Adipocyte (in vitro differentiated cells): Measurements from ENCODE around the gene RRAS2.
A peak's percentile ranks its signal among the peaks of the same experiment; 100 is the strongest.

Experiments used
- DNase-seq: peaks from one replicate; pipeline ENCODE4 v3.0.0-alpha.2; 2015; ENCODE audit warnings: low read depth
- H3K27me3 ChIP-seq: replicated peaks from 2 replicates; pipeline ENCODE4 v1.7.0; 2013; ENCODE audit warnings: mild to moderate bottlenecking, low read length, moderate library complexity; ENCODE audit not compliant: control insufficient read depth, insufficient read depth
- H3K36me3 ChIP-seq: 2 replicates; pipeline ENCODE4 v1.7.0; 2013; ENCODE audit warnings: low read length, mild to moderate bottlenecking, moderate library complexity; ENCODE audit not compliant: control insufficient read depth, insufficient read depth, severe bottlenecking
- H3K4me1 ChIP-seq: 2 replicates; pipeline ENCODE4 v1.7.0; 2013; ENCODE audit warnings: mild to moderate bottlenecking, low read length, moderate library complexity; ENCODE audit not compliant: control insufficient read depth, insufficient read depth
- H3K4me3 ChIP-seq: 2 replicates; pipeline ENCODE4 v1.7.0; 2013; ENCODE audit warnings: mild to moderate bottlenecking, low read length, moderate library complexity
- H3K9ac ChIP-seq: 2 replicates; pipeline ENCODE4 v1.7.0; 2013; ENCODE audit warnings: mild to moderate bottlenecking, low read length, moderate library complexity
- H3K9me3 ChIP-seq: 2 replicates; pipeline ENCODE4 v1.7.0; 2013; ENCODE audit warnings: mild to moderate bottlenecking, low read length, moderate library complexity; ENCODE audit not compliant: control insufficient read depth

The RRAS2 gene

GRCh38 chr11:14318581-14318981 is 40.4 kb downstream of the RRAS2 start:
- H3K4me1 ChIP-seq = peaks cover 21% of the 10 kb centered on the region
- no peaks in the 10 kb centered on the region for H3K9me3 ChIP-seq
- no peak overlapping the region for H3K4me3 ChIP-seq
- DNase-seq = no peak
- no peaks in the 10 kb centered on the region for H3K27me3 ChIP-seq
- no peak overlapping the region for H3K9ac ChIP-seq
- no peaks in the 10 kb centered on the region for H3K36me3 ChIP-seq

- Histone ChIP-seq H3K9me3 (no peaks in the 10 kb centered on the region), H3K27me3 (no peaks in the 10 kb centered on the region), H3K4me3 (no peak overlapping the region), H3K36me3 (no peaks in the 10 kb centered on the region), H3K9ac (no peak overlapping the region), H3K4me1 (peaks cover 25% of the 10 kb centered on the region)
- DNase-seq = no peak
Observed at GRCh38 chr11:14317659-14318325, 41.2 kb downstream of the RRAS2 start.

- H3K27me3 ChIP-seq = no peaks in the 10 kb centered on the region
- no peak overlapping the region for H3K4me3 ChIP-seq
- H3K36me3 ChIP-seq = no peaks in the 10 kb centered on the region
- no peaks in the 10 kb centered on the region for H3K9me3 ChIP-seq
- peaks cover 34% of the 10 kb centered on the region for H3K4me1 ChIP-seq
- DNase-seq = no peak
- no peak overlapping the region for H3K9ac ChIP-seq
Observed at GRCh38 chr11:14315130-14315529, 43.9 kb downstream of the RRAS2 start.

GRCh38 chr11:14314127-14314526 is 44.9 kb downstream of the RRAS2 start:
- Histone ChIP-seq H3K9ac (no peak overlapping the region), H3K4me1 (peaks cover 37% of the 10 kb centered on the region), H3K9me3 (no peaks in the 10 kb centered on the region), H3K36me3 (no peaks in the 10 kb centered on the region), H3K4me3 (no peak overlapping the region), H3K27me3 (no peaks in the 10 kb centered on the region)
- no peak for DNase-seq

- no peaks in the 10 kb centered on the region for H3K9me3 ChIP-seq
- peaks cover 42% of the 10 kb centered on the region for H3K4me1 ChIP-seq
- no peaks in the 10 kb centered on the region for H3K27me3 ChIP-seq
- H3K4me3 ChIP-seq = no peak overlapping the region
- DNase-seq = peak; percentile 42
- H3K9ac ChIP-seq = no peak overlapping the region
- no peaks in the 10 kb centered on the region for H3K36me3 ChIP-seq
Observed at GRCh38 chr11:14312736-14313438, 46.1 kb downstream of the RRAS2 start.

GRCh38 chr11:14310679-14311078 is 48.3 kb downstream of the RRAS2 start:
- Histone ChIP-seq H3K4me1 (peaks cover 50% of the 10 kb centered on the region), H3K4me3 (no peak overlapping the region), H3K27me3 (no peaks in the 10 kb centered on the region), H3K9ac (no peak overlapping the region), H3K9me3 (no peaks in the 10 kb centered on the region), H3K36me3 (no peaks in the 10 kb centered on the region)
- peak; percentile 62 for DNase-seq

- Histone ChIP-seq H3K9me3 (no peaks in the 10 kb centered on the region), H3K4me1 (peaks cover 53% of the 10 kb centered on the region)
Observed at GRCh38 chr11:14309425-14310192, 49.4 kb downstream of the RRAS2 start.

GRCh38 chr11:14308897-14309387 is 50.0 kb downstream of the RRAS2 start:
- H3K9ac ChIP-seq = peak overlapping the region; percentile 16
- no peaks in the 10 kb centered on the region for H3K9me3 ChIP-seq
- H3K36me3 ChIP-seq = no peaks in the 10 kb centered on the region
- H3K4me1 ChIP-seq = peaks cover 56% of the 10 kb centered on the region
- no peak for DNase-seq
- H3K27me3 ChIP-seq = no peaks in the 10 kb centered on the region
- H3K4me3 ChIP-seq = no peak overlapping the region

More at GRCh38 chr11:14309425-14310192, 49.4 kb downstream of the RRAS2 start:
- DNase-seq = no peak
- Histone ChIP-seq H3K36me3 (no peaks in the 10 kb centered on the region), H3K27me3 (no peaks in the 10 kb centered on the region), H3K4me3 (no peak overlapping the region), H3K9ac (peak overlapping the region; percentile 16)

GRCh38 chr11:14308114-14308896 is 50.7 kb downstream of the RRAS2 start:
- Histone ChIP-seq H3K4me3 (no peak overlapping the region), H3K9ac (no peak overlapping the region), H3K36me3 (no peaks in the 10 kb centered on the region), H3K9me3 (no peaks in the 10 kb centered on the region), H3K27me3 (no peaks in the 10 kb centered on the region), H3K4me1 (peaks cover 54% of the 10 kb centered on the region)
- DNase-seq = peak; percentile 72

GRCh38 chr11:14306481-14306880 is 52.5 kb downstream of the RRAS2 start:
- Histone ChIP-seq H3K4me3 (no peak overlapping the region), H3K27me3 (no peaks in the 10 kb centered on the region), H3K36me3 (no peaks in the 10 kb centered on the region), H3K9ac (no peak overlapping the region), H3K9me3 (no peaks in the 10 kb centered on the region), H3K4me1 (peaks cover 56% of the 10 kb centered on the region)
- DNase-seq = no peak
